Vagina (tissue), 2 donors: ENCODE results near the gene PLEKHM3. TPM values are rescaled to one million over a fixed set of nuclear protein-coding genes. Genes with fewer than 3 reads are reported as not detected.

ENCODE experiments used
- DNase-seq, 2 donors: peaks; one replicate each; pipeline ENCODE4 v3.0.0-alpha.2; 2017; ENCODE audit errors: extremely low spot score in 2 of 2
- H3K27ac ChIP-seq: fragments of 200-600 bp; sonication (generic); one replicate; pipeline ENCODE4 v1.5.1; 2019
- H3K27me3 ChIP-seq: fragments of 200-600 bp; sonication (generic); one replicate; pipeline ENCODE4 v1.5.1; 2019
- H3K36me3 ChIP-seq, 2 donors: fragments of 200-600 bp; sonication (generic); one replicate each; pipeline ENCODE4 v1.5.1; 2017 to 2019
- H3K4me1 ChIP-seq: fragments of 200-600 bp; sonication (generic); one replicate; pipeline ENCODE4 v1.5.1; 2019
- H3K4me3 ChIP-seq, 2 donors: fragments of 200-600 bp; sonication (generic); 1 replicate in 1 of 2; 2 replicates in 1 of 2; pipeline ENCODE4 v1.5.1; 2016 to 2019
- H3K9me3 ChIP-seq: fragments of 200-600 bp; sonication (generic); one replicate; pipeline ENCODE4 v1.5.1; 2019
- CTCF ChIP-seq, 3 experiments: fragments of 450-650 bp in 2 of 3; fragments of 200-600 bp in 1 of 3; sonication (generic) in 1 of 3; IDR thresholded peaks; one replicate each; pipeline ENCODE4 v1.5.1; 2017 to 2019; ENCODE audit warnings: antibody characterized with exemption in 3 of 3, mild to moderate bottlenecking in 2 of 3, moderate library complexity in 2 of 3
- POLR2A ChIP-seq, 2 donors: fragments of 450-650 bp; IDR thresholded peaks; one replicate each; pipeline ENCODE4 v1.6.1; 2017; ENCODE audit warnings: antibody characterized with exemption in 2 of 2, mild to moderate bottlenecking in 2 of 2, moderate library complexity in 2 of 2
- POLR2AphosphoS5 ChIP-seq, 2 donors: sonication (generic); formaldehyde crosslinking; IDR thresholded peaks; one replicate each; pipeline ENCODE4 v1.9.0; 2017; ENCODE audit warnings: antibody characterized with exemption in 2 of 2, mild to moderate bottlenecking in 2 of 2, low read depth in 1 of 2; ENCODE audit not compliant: insufficient read depth in 1 of 2
- intact Hi-C: fragments of 100-400 bp; cut with DNase I; formaldehyde crosslinking; loops from one replicate; pipeline ENCODE4 v1.15.1; 2023
- total RNA-seq: library from RNA; depleted of rRNA; stranded (reverse); fragments of >200 nt; gene quantifications from one replicate; pipeline ENCODE4 v1.2.3, GENCODE V29; 2016

The PLEKHM3 gene
- total RNA-seq, 1 donor from 2014 or later = 21.4 TPM

GRCh38 chr2:208006833-208007232 lies 18.5 kb downstream of the PLEKHM3 start:
- intact Hi-C loops = no loop called here
- Histone ChIP-seq H3K36me3 (no peaks in the 10 kb centered on the region), H3K9me3 (no peaks in the 10 kb centered on the region), H3K27ac (no peak overlapping the region), H3K4me3 (no peak overlapping the region), H3K4me1 (no peaks in the 10 kb centered on the region), H3K27me3 (no peaks in the 10 kb centered on the region)
- TF ChIP-seq CTCF (IDR thresholded peaks at IDR 0.05) (no peak), POLR2A (IDR thresholded peaks at IDR 0.05) (no peak), POLR2AphosphoS5 (IDR thresholded peaks at IDR 0.05; ENCODE audit: insufficient read depth in 1 of 2, low read depth in 1 of 2) (no peak)
- DNase-seq = no peak

GRCh38 chr2:208006337-208006736 lies 19.0 kb downstream of the PLEKHM3 start:
- H3K4me3 ChIP-seq = no peak overlapping the region
- no peak overlapping the region for H3K27ac ChIP-seq
- H3K27me3 ChIP-seq = no peaks in the 10 kb centered on the region
- no peak for DNase-seq
- TF ChIP-seq POLR2AphosphoS5 (IDR thresholded peaks at IDR 0.05; ENCODE audit: insufficient read depth in 1 of 2, low read depth in 1 of 2) (no peak), POLR2A (IDR thresholded peaks at IDR 0.05) (no peak), CTCF (IDR thresholded peaks at IDR 0.05) (no peak)
- intact Hi-C loops = no loop called here
- H3K4me1 ChIP-seq = no peaks in the 10 kb centered on the region
- H3K36me3 ChIP-seq = no peaks in the 10 kb centered on the region
- no peaks in the 10 kb centered on the region for H3K9me3 ChIP-seq

GRCh38 chr2:208001924-208002323 lies 23.4 kb downstream of the PLEKHM3 start:
- no peak overlapping the region for H3K27ac ChIP-seq
- intact Hi-C loops = no loop called here
- H3K27me3 ChIP-seq = no peaks in the 10 kb centered on the region
- H3K4me1 ChIP-seq = no peaks in the 10 kb centered on the region
- no peaks in the 10 kb centered on the region for H3K9me3 ChIP-seq
- peaks cover 0 to 10% of the 10 kb centered on the region in 2 donors for H3K36me3 ChIP-seq
- TF ChIP-seq POLR2AphosphoS5 (IDR thresholded peaks at IDR 0.05; ENCODE audit: insufficient read depth in 1 of 2, low read depth in 1 of 2) = no peak
- no peak for DNase-seq
- no peak overlapping the region for H3K4me3 ChIP-seq

- no peak for DNase-seq
- no peaks in the 10 kb centered on the region for H3K27me3 ChIP-seq
- no peak overlapping the region for H3K4me3 ChIP-seq
- no peak for TF ChIP-seq CTCF (IDR thresholded peaks at IDR 0.05)
- no peak for TF ChIP-seq POLR2AphosphoS5 (IDR thresholded peaks at IDR 0.05; ENCODE audit: insufficient read depth in 1 of 2, low read depth in 1 of 2)
- TF ChIP-seq POLR2A (IDR thresholded peaks at IDR 0.05) = no peak
- H3K27ac ChIP-seq = no peak overlapping the region
- H3K36me3 ChIP-seq = peaks cover 0 to 10% of the 10 kb centered on the region in 2 donors
- no peaks in the 10 kb centered on the region for H3K9me3 ChIP-seq
- intact Hi-C loops = no loop called here
- H3K4me1 ChIP-seq = no peaks in the 10 kb centered on the region
Observed at GRCh38 chr2:208000701-208001395, 24.5 kb downstream of the PLEKHM3 start.

- intact Hi-C loops = no loop called here
- H3K27me3 ChIP-seq = no peaks in the 10 kb centered on the region
- no peak for DNase-seq
- H3K27ac ChIP-seq = no peak overlapping the region
- no peaks in the 10 kb centered on the region for H3K4me1 ChIP-seq
- H3K4me3 ChIP-seq = no peak overlapping the region
- no peaks in the 10 kb centered on the region for H3K9me3 ChIP-seq
- TF ChIP-seq POLR2AphosphoS5 (IDR thresholded peaks at IDR 0.05; ENCODE audit: insufficient read depth in 1 of 2, low read depth in 1 of 2) (no peak), POLR2A (IDR thresholded peaks at IDR 0.05) (no peak), CTCF (IDR thresholded peaks at IDR 0.05) (no peak)
- H3K36me3 ChIP-seq = peaks cover 0 to 10% of the 10 kb centered on the region in 2 donors
Observed at GRCh38 chr2:207996848-207997247, 28.5 kb downstream of the PLEKHM3 start.
